ENCODE data around the gene KIAA0040. TPM values are rescaled to one million over a fixed set of nuclear protein-coding genes. Genes with fewer than 3 reads are reported as not detected.

KIAA0040 gene
- total RNA-seq, 1 experiment from 2014 or later = 5.0 TPM

GRCh38 chr1:175218786-175219434 lies 26.3 kb upstream of the KIAA0040 start:
- H3K36me3 Mint-ChIP-seq (ENCODE audit: insufficient read depth in 1 of 3, low read depth in 3 of 3) = no peaks in the 10 kb centered on the region
- H3K27ac ChIP-seq (ENCODE audit: insufficient read length, low read depth, low read length) = no peak overlapping the region
- TF ChIP-seq, protein P1, sequence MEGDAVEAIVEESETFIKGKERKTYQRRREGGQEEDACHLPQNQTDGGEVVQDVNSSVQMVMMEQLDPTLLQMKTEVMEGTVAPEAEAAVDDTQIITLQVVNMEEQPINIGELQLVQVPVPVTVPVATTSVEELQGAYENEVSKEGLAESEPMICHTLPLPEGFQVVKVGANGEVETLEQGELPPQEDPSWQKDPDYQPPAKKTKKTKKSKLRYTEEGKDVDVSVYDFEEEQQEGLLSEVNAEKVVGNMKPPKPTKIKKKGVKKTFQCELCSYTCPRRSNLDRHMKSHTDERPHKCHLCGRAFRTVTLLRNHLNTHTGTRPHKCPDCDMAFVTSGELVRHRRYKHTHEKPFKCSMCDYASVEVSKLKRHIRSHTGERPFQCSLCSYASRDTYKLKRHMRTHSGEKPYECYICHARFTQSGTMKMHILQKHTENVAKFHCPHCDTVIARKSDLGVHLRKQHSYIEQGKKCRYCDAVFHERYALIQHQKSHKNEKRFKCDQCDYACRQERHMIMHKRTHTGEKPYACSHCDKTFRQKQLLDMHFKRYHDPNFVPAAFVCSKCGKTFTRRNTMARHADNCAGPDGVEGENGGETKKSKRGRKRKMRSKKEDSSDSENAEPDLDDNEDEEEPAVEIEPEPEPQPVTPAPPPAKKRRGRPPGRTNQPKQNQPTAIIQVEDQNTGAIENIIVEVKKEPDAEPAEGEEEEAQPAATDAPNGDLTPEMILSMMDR (conservative IDR thresholded peaks at IDR 0.05) = no peak
- no peaks in the 10 kb centered on the region for H3K79me2 ChIP-seq (ENCODE audit: insufficient read depth, low read length)
- H3K23ac ChIP-seq (ENCODE audit: insufficient read length, low read depth, low read length) = no peak overlapping the region
- no peaks in the 10 kb centered on the region for H3K9me3 ChIP-seq (ENCODE audit: control insufficient read depth, low read depth, low read length)
- H2BK15ac ChIP-seq (ENCODE audit: low read depth, low read length) = no peak overlapping the region
- H3K4me2 ChIP-seq (ENCODE audit: insufficient read depth, insufficient read length, low read length) = no peak overlapping the region
- H3K27ac Mint-ChIP-seq = no peak overlapping the region
- H2BK12ac ChIP-seq (ENCODE audit: insufficient read length, low read depth, low read length) = no peak overlapping the region
- H3K27me3 ChIP-seq (ENCODE audit: insufficient read depth, low read length) = no peaks in the 10 kb centered on the region
- H3K4me1 Mint-ChIP-seq = peaks cover 19 to 28% of the 10 kb centered on the region in 2 experiments
- no peak overlapping the region for H3K9ac ChIP-seq (ENCODE audit: extremely low read depth, insufficient read length, low read length)
- H3K14ac ChIP-seq (ENCODE audit: insufficient read depth, low read length) = no peak overlapping the region
- no peak overlapping the region for H2BK120ac ChIP-seq (ENCODE audit: low read depth, low read length, poor library complexity, severe bottlenecking)
- no peak overlapping the region for H3K56ac ChIP-seq (ENCODE audit: insufficient read length, low read depth, low read length)
- H2BK20ac ChIP-seq (ENCODE audit: low read depth, low read length, poor library complexity, severe bottlenecking) = no peak overlapping the region
- no peak overlapping the region for H2AK5ac ChIP-seq (ENCODE audit: insufficient read length, low read length)
- no peak overlapping the region for H3K18ac ChIP-seq (ENCODE audit: insufficient read length, low read depth, low read length)
- no peak overlapping the region for H2AFZ ChIP-seq (ENCODE audit: low read length)
- no peaks in the 10 kb centered on the region for H3K27me3 Mint-ChIP-seq (ENCODE audit: low read depth)
- H4K91ac ChIP-seq (ENCODE audit: insufficient read length, low read depth, low read length) = no peak overlapping the region
- no peak overlapping the region for H3K4me3 Mint-ChIP-seq
- H3T11ph ChIP-seq (ENCODE audit: low read length) = no peak overlapping the region
- peaks cover under 1 to 2% of the 10 kb centered on the region in 2 experiments; a peak in 2 of 5 replicates for H3K9me3 Mint-ChIP-seq
- H3K79me1 ChIP-seq (ENCODE audit: insufficient read depth, low read depth, low read length, poor library complexity, severe bottlenecking) = no peaks in the 10 kb centered on the region
- H3K4me1 ChIP-seq (ENCODE audit: insufficient read depth, low read length) = 0 out of 2 replicates have a peak, but pooled peaks cover 3% of the 10 kb centered on the region
- H4K5ac ChIP-seq (ENCODE audit: insufficient read length, low read depth, low read length) = no peak overlapping the region
- no peak overlapping the region for H3K4ac ChIP-seq (ENCODE audit: low read depth, low read length)
- DNase-seq = no peak
- H4K20me1 ChIP-seq (ENCODE audit: control insufficient read depth, insufficient read depth, insufficient read length) = no peaks in the 10 kb centered on the region
- peak overlapping the region; percentile 25 for H4K8ac ChIP-seq (replicated peaks; ENCODE audit: insufficient read length, low read depth, low read length)
- H3K23me2 ChIP-seq (ENCODE audit: insufficient read length, low read depth, low read length, poor library complexity, severe bottlenecking) = no peaks in the 10 kb centered on the region
- WGBS (ENCODE audit: extremely low coverage, insufficient read length, low lambda C conversion rate) = no CpG with 5 or more reads among the region's 5 CpGs
- H2BK5ac ChIP-seq (ENCODE audit: insufficient read length, low read length) = no peak overlapping the region

Measured in H9 (cell line).